Smooth muscle cell (in vitro differentiated cells): Measurements from ENCODE around the gene RAD51B. TPM values are rescaled to one million over a fixed set of nuclear protein-coding genes. Genes with fewer than 3 reads are reported as not detected.

Experiments
- DNase-seq: peaks from one replicate; lab custom pipeline; 2025; ENCODE audit not compliant: unreplicated experiment; lab: John Stamatoyannopoulos, UW
- H2AFZ ChIP-seq: fragments of 200-600 bp; sonication (generic); 2 replicates; pipeline ENCODE4 v1.6.0; 2016; ENCODE audit warnings: antibody characterized with exemption, low read depth, mild to moderate bottlenecking
- H3F3A ChIP-seq: fragments of 200-600 bp; sonication (generic); 2 replicates; pipeline ENCODE4 v1.6.0; 2017; ENCODE audit warnings: antibody characterized with exemption, low read depth
- H3K27ac ChIP-seq: fragments of 200-600 bp; sonication (generic); 2 replicates; pipeline ENCODE4 v1.5.1; 2016; ENCODE audit warnings: low read depth, mild to moderate bottlenecking
- H3K27me3 ChIP-seq: fragments of 200-600 bp; sonication (generic); 2 replicates; pipeline ENCODE4 v1.6.1; 2016; ENCODE audit warnings: low read depth, mild to moderate bottlenecking
- H3K36me3 ChIP-seq: fragments of 200-600 bp; sonication (generic); 2 replicates; pipeline ENCODE4 v1.5.1; 2016; ENCODE audit warnings: low read depth
- H3K4me1 ChIP-seq: fragments of 200-600 bp; sonication (generic); 2 replicates; pipeline ENCODE4 v1.5.1; 2016; ENCODE audit warnings: low read depth
- H3K4me2 ChIP-seq: fragments of 200-600 bp; sonication (generic); 2 replicates; pipeline ENCODE4 v1.6.0; 2016; ENCODE audit warnings: mild to moderate bottlenecking
- H3K4me3 ChIP-seq: fragments of 200-600 bp; sonication (generic); 2 replicates; pipeline ENCODE4 v1.5.1; 2016; ENCODE audit warnings: mild to moderate bottlenecking
- H3K79me2 ChIP-seq: fragments of 200-600 bp; sonication (generic); 2 replicates; pipeline ENCODE4 v1.6.0; 2016; ENCODE audit warnings: low read depth, mild to moderate bottlenecking
- H3K9ac ChIP-seq: fragments of 200-600 bp; sonication (generic); 2 replicates; pipeline ENCODE4 v1.6.0; 2016; ENCODE audit warnings: low read depth
- H3K9me3 ChIP-seq: fragments of 200-600 bp; sonication (generic); replicated peaks from 2 replicates; pipeline ENCODE4 v1.5.1; 2016; ENCODE audit warnings: low read depth
- H4K20me1 ChIP-seq: fragments of 200-600 bp; sonication (generic); 2 replicates; pipeline ENCODE4 v1.6.0; 2016; ENCODE audit warnings: low read depth
- WGBS: methylation state at CpG from one replicate; pipeline ENCODE4 v1.1.7; 2016; ENCODE audit warnings: low lambda C conversion rate; 5-methylcytosine and 5-hydroxymethylcytosine counted together
- polyA plus RNA-seq: library from polyadenylated mRNA; unstranded; fragments of >200 nt; fragmentation: Nextera tagmentation; extraction: Ambion mirVana; gene quantifications from 2 replicates; pipeline ENCODE4 v1.2.1, GENCODE V29; 2016
- total RNA-seq: library from RNA; depleted of rRNA; stranded (reverse); fragments of >200 nt; gene quantifications from 2 replicates; pipeline ENCODE4 v1.2.3, GENCODE V29; 2014
- TF ChIP-seq, protein P1 (sequence below): fragments of 200-600 bp; sonication (generic); IDR thresholded peaks from 2 replicates; pipeline ENCODE4 v1.5.1; 2017; ENCODE audit warnings: borderline replicate concordance, mild to moderate bottlenecking, antibody characterized with exemption; ENCODE audit not compliant: insufficient read depth, poor library complexity, severe bottlenecking

RAD51B gene
- total and polyA plus RNA-seq, 2 experiments from 2014 or later = 4.6 to 5.3 TPM

DNA sequence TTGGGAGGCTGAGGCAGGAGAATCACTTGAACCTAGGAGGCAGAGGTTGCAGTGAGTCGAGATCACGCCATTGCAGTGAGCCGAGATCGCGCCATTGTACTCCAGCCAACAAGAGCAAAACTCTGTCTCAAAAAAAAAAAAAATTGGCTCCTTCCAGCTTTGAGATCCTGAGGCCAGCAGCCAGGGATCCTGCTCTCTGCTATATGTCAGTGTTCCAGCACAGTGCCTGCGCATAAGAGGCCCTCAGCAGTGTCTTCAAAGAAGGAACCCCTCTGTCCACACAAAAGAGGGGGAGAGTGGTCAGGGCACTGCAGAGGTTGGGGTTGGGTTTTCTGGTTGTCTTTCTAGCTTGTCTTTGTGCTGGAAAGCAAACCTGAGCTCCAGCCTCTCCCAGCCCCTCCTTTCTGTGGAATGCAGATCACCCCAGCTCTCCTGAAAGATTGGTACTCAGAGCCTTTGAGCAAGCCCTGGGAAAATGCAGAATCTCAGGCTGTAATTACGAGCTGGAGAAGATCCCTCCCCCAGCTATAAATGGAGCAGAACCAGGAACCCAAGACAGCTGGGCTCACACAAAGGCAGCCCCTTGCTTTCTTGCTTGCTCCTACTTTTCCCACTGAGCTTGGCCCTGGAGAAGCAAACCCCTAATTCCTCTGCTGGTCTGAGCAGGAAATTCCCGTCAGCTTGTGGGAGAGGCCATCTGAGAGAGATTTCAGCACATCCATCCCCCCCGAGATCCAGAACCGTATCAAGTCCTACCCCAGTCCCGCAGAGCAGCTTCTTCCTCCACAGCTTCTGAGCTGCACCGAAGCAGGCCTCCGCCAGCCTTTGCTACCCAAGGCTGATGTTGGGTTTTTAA is 767.5 kb downstream of the RAD51B start:
- Histone ChIP-seq H2AFZ (no peak overlapping the region), H3K36me3 (no peaks in the 10 kb centered on the region), H3K9me3 (no peaks in the 10 kb centered on the region), H3K4me1 (peaks cover 55% of the 10 kb centered on the region), H3K4me3 (no peak overlapping the region), H3K27ac (peak overlapping the region; percentile 89), H3F3A (peaks cover 34% of the 10 kb centered on the region), H3K4me2 (peak overlapping the region; percentile 43), H3K79me2 (no peaks in the 10 kb centered on the region), H3K27me3 (no peaks in the 10 kb centered on the region), H3K9ac (no peak overlapping the region), H4K20me1 (no peaks in the 10 kb centered on the region)
- 51% methylated on average over 13 of the region's 13 CpGs for WGBS
- no peak for DNase-seq
- TF ChIP-seq, protein P1, sequence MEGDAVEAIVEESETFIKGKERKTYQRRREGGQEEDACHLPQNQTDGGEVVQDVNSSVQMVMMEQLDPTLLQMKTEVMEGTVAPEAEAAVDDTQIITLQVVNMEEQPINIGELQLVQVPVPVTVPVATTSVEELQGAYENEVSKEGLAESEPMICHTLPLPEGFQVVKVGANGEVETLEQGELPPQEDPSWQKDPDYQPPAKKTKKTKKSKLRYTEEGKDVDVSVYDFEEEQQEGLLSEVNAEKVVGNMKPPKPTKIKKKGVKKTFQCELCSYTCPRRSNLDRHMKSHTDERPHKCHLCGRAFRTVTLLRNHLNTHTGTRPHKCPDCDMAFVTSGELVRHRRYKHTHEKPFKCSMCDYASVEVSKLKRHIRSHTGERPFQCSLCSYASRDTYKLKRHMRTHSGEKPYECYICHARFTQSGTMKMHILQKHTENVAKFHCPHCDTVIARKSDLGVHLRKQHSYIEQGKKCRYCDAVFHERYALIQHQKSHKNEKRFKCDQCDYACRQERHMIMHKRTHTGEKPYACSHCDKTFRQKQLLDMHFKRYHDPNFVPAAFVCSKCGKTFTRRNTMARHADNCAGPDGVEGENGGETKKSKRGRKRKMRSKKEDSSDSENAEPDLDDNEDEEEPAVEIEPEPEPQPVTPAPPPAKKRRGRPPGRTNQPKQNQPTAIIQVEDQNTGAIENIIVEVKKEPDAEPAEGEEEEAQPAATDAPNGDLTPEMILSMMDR = no peak

DNA sequence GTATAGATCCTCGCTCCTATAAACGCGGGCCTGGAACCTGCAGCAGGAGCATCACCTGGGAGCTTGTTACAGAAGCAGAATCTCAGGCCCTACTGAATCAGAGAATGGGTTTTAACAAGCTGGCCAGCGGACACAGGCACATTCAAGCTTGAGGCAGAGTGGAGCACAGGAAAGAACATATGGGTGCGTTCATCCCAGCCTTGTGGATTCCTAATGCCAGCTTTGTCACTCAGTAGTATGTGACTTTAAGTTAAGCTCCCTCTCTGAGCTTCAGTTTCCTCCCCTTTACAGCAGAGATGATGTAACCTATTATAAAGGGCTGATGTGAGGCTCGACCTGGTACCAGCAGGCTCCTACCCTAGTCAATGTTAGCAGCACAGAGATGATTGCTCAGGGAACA is 768.4 kb downstream of the RAD51B start:
- Histone ChIP-seq H3F3A (peaks cover 34% of the 10 kb centered on the region), H2AFZ (peak overlapping the region; percentile 19), H3K9me3 (no peaks in the 10 kb centered on the region), H3K27me3 (no peaks in the 10 kb centered on the region), H3K4me3 (no peak overlapping the region), H3K36me3 (no peaks in the 10 kb centered on the region), H3K4me2 (peak overlapping the region; percentile 43), H4K20me1 (no peaks in the 10 kb centered on the region), H3K9ac (no peak overlapping the region), H3K27ac (peak overlapping the region; percentile 89), H3K79me2 (no peaks in the 10 kb centered on the region), H3K4me1 (peaks cover 55% of the 10 kb centered on the region)
- DNase-seq = no peak
- 58% methylated on average over 6 of the region's 6 CpGs for WGBS
- TF ChIP-seq, protein P1 = no peak

DNA sequence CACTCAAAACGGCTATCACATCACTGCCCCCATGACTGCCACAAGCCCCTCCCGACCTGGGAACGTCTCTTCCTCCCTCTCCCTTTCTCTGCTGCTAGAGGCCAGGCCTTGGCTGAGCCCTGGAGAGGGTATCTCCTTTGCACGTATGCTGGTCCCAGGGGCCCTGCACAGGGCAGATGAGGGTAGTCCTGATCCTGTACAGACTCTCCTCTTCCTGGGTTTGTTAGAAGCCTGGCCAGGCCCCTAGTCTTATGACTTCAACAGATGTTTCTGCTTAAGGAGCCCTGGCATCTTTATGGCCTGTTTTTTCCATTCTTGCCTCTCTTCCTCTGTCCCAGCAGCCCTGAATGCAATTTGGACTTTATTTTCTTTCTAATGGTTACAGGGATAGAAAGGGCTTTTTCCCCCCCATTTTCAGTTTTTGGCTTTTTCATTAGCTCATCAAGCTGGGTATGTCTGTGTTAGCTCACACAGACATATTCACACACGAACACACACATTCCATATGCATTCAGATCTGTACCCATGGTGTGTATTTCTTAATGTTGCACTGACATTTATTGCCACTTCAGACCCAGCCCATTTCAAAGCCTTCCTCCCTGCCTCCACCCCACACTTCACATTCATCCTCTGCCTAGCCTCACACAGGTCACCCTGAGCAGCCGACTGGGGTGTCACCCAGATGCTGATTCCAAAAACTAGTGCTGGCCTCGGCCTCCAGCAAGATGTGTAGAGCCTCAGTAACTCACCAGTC is 770.0 kb downstream of the RAD51B start:
- peaks cover 39% of the 10 kb centered on the region for H3F3A ChIP-seq
- DNase-seq = peak; percentile 37
- peaks cover 66% of the 10 kb centered on the region for H3K4me1 ChIP-seq
- H3K79me2 ChIP-seq = no peaks in the 10 kb centered on the region
- TF ChIP-seq, protein P1 = no peak
- H3K27me3 ChIP-seq = no peaks in the 10 kb centered on the region
- no peaks in the 10 kb centered on the region for H4K20me1 ChIP-seq
- no peak overlapping the region for H2AFZ ChIP-seq
- WGBS = 10% methylated on average over 7 of the region's 7 CpGs
- peak overlapping the region; percentile 37 for H3K9ac ChIP-seq
- no peaks in the 10 kb centered on the region for H3K36me3 ChIP-seq
- H3K27ac ChIP-seq = peak overlapping the region; percentile 89
- no peaks in the 10 kb centered on the region for H3K9me3 ChIP-seq
- H3K4me3 ChIP-seq = no peak overlapping the region
- peak overlapping the region; percentile 27 for H3K4me2 ChIP-seq
